K562 (cell line): ENCODE data around the gene LMX1B. TPM values are rescaled to one million over a fixed set of nuclear protein-coding genes. Genes with fewer than 3 reads are reported as not detected.

ENCODE experiments used
- ATAC-seq: fragments of 200-7000 bp; cut with Tn5 transposase; 3 replicates; pipeline ENCODE4 v1.9.1; 2020; ENCODE audit warnings: moderate library complexity
- BruUV-seq: library from RNA; stranded (reverse); fragments of 400-500 nt; replicated peaks from 2 replicates; lab custom pipeline; 2021; lab: Mats Ljungman, UMichigan
- CTCF ChIA-PET: fragments of 300-600 bp; formaldehyde crosslinking; extraction: SDS; loops from one replicate; lab custom pipeline; 2021; ENCODE audit warnings: low intra/inter-chr PET ratio; lab: Yijun Ruan, JAX
- POLR2A ChIA-PET: fragments of 300-600, 350-650 bp; sonication (Branson Sonifier 250); formaldehyde crosslinking; extraction: SDS; loops from one replicate; lab custom pipeline; 2021; ENCODE audit warnings: antibody characterized with exemption, inconsistent platforms; lab: Yijun Ruan, JAX
- DNase-seq, 4 experiments: peaks; one replicate each; pipeline versions ENCODE4 v3.0.0 to v3.0.0-alpha.2; 2011 to 2018; ENCODE audit warnings: low spot score in 3 of 4, mixed read lengths in 3 of 4; ENCODE audit errors: extremely low read depth in 1 of 4
- FAIRE-seq: peaks from 2 replicates; lab custom pipeline; 2011; peaks lifted over from hg19 to GRCh38; lab: Jason Lieb, UNC
- H2AFZ ChIP-seq: 2 replicates; pipeline ENCODE4 v1.6.0; 2011; ENCODE audit warnings: low read depth, low read length, control low read depth, inconsistent platforms
- H3K27ac ChIP-seq: fragments of 200-600 bp; 3 replicates; pipeline ENCODE4 v1.8.0; 2011; ENCODE audit warnings: low read depth, mild to moderate bottlenecking, control low read depth, inconsistent platforms, low read length, moderate library complexity, mixed read lengths; ENCODE audit errors: extremely low read depth
- H3K27me3 ChIP-seq, 2 experiments: fragments of 300-600 bp in 1 of 2; 2 replicates in 1 of 2; 3 replicates in 1 of 2; pipeline versions ENCODE4 v1.6.0 to v1.8.0; 2011; ENCODE audit warnings: inconsistent platforms in 2 of 2, low read length in 2 of 2, mild to moderate bottlenecking in 1 of 2, mixed read lengths in 1 of 2, moderate library complexity in 1 of 2; ENCODE audit not compliant: control insufficient read depth in 2 of 2, insufficient read depth in 2 of 2
- H3K36me3 ChIP-seq: fragments of 300-600 bp; 3 replicates; pipeline ENCODE4 v1.8.0; 2011; ENCODE audit warnings: mild to moderate bottlenecking, low read length, inconsistent platforms; ENCODE audit not compliant: control insufficient read depth, insufficient read depth
- H3K4me1 ChIP-seq, 2 experiments: fragments of 200-600 bp in 1 of 2; replicated peaks in 1 of 2; 2 replicates in 1 of 2; 3 replicates in 1 of 2; pipeline versions ENCODE4 v1.5.1 to v1.8.0; 2011; ENCODE audit warnings: inconsistent platforms in 2 of 2, low read length in 2 of 2, mild to moderate bottlenecking in 1 of 2, mixed read lengths in 1 of 2, moderate library complexity in 1 of 2; ENCODE audit not compliant: control insufficient read depth in 2 of 2, insufficient read depth in 2 of 2
- H3K4me2 ChIP-seq: 2 replicates; pipeline ENCODE4 v1.6.1; 2011; ENCODE audit warnings: low read length, control low read depth, inconsistent platforms, mixed read lengths; ENCODE audit not compliant: insufficient read depth
- H3K4me3 ChIP-seq: fragments of 200-600 bp; sonication (generic), shearing (Covaris generic); 2 replicates; pipeline ENCODE4 v1.5.1; 2016; ENCODE audit warnings: control low read depth, inconsistent platforms
- H3K79me2 ChIP-seq: fragments of 200-600 bp; 3 replicates; pipeline ENCODE4 v1.8.0; 2011; ENCODE audit warnings: low read length, inconsistent platforms; ENCODE audit not compliant: control insufficient read depth, insufficient read depth
- H3K9ac ChIP-seq, 2 experiments: 2 replicates each; pipeline versions ENCODE4 v1.6.0 to v1.6.1; 2011; ENCODE audit warnings: low read depth in 2 of 2, low read length in 2 of 2, control low read depth in 1 of 2, inconsistent platforms in 1 of 2, mild to moderate bottlenecking in 1 of 2, mixed read lengths in 1 of 2; ENCODE audit not compliant: insufficient read depth in 1 of 2
- H3K9me1 ChIP-seq: one replicate; pipeline ENCODE4 v1.6.0; 2011; ENCODE audit warnings: inconsistent platforms, mild to moderate bottlenecking, low read length, moderate library complexity; ENCODE audit not compliant: control insufficient read depth, insufficient read depth
- H3K9me3 ChIP-seq: replicated peaks from 2 replicates; pipeline ENCODE4 v1.5.1; 2011; ENCODE audit warnings: low read depth, low read length, inconsistent platforms; ENCODE audit not compliant: control insufficient read depth, insufficient read depth
- H4K20me1 ChIP-seq: replicated peaks from 2 replicates; pipeline ENCODE4 v1.6.1; 2011; ENCODE audit warnings: low read length, inconsistent platforms, mixed read lengths; ENCODE audit not compliant: control insufficient read depth, insufficient read depth
- GABPA ChIP-seq: fragments of 200-800 bp; sonication (Bioruptor generic); conservative IDR thresholded peaks from 2 replicates; pipeline ENCODE4 v1.6.1; 2016; ENCODE audit warnings: low read depth, missing genetic modification characterization, missing compliant biosample characterization
- NCOA6 ChIP-seq: fragments of 450-650 bp; IDR thresholded peaks from 2 replicates; pipeline ENCODE4 v1.6.1; 2017; ENCODE audit warnings: mild to moderate bottlenecking
- RBM25 ChIP-seq: fragments of 200-400 bp; formaldehyde crosslinking; IDR thresholded peaks from 2 replicates; pipeline ENCODE4 v1.6.1; 2018; ENCODE audit warnings: low read length, low read depth, moderate library complexity; ENCODE audit not compliant: severe bottlenecking
- TBL1XR1 ChIP-seq, 2 experiments: IDR thresholded peaks; 2 replicates each; pipeline ENCODE4 v1.6.1; 2012; ENCODE audit warnings: improper control_type of control experiment in 2 of 2, low read length in 2 of 2, mild to moderate bottlenecking in 1 of 2
- ZNF12 ChIP-seq: sonication (generic); formaldehyde crosslinking; IDR thresholded peaks from 2 replicates; pipeline ENCODE4 v1.4.0; 2020; ENCODE audit warnings: mild to moderate bottlenecking, missing genetic modification reagents
- ZNF3 ChIP-seq: fragments of 250-450 bp; sonication (Bioruptor Pico); IDR thresholded peaks from 2 replicates; pipeline ENCODE4 v1.5.0; 2021; ENCODE audit warnings: mild to moderate bottlenecking, moderate library complexity
- ZNF785 ChIP-seq: fragments of 250-450 bp; sonication (Bioruptor Pico); IDR thresholded peaks from 2 replicates; pipeline ENCODE4 v1.4.0; 2020; ENCODE audit warnings: mild to moderate bottlenecking
- WGBS: fragments of 100-300 bp; shearing (Covaris generic); methylation state at CpG from one replicate; pipeline ENCODE4 v1.1.6; 2016; ENCODE audit warnings: low coverage, mixed read lengths; ENCODE audit not compliant: insufficient coverage; ENCODE audit errors: missing lambda C conversion rate; 5-methylcytosine and 5-hydroxymethylcytosine counted together
- in situ Hi-C: fragments of 300-500 bp; cut with MboI; formaldehyde crosslinking; loops from 4 replicates; pipeline ENCODE4 v1.15.0; 2018; ENCODE audit warnings: inconsistent platforms, mixed read lengths
- intact Hi-C: fragments of 100-400 bp; cut with micrococcal nuclease; formaldehyde crosslinking; loops from 2 replicates; pipeline ENCODE4 v1.14.2; 2022
- polyA plus RNA-seq, 8 experiments: library from polyadenylated mRNA; depleted of rRNA in 4 of 8; stranded (reverse) in 5 of 8; unstranded in 3 of 8; fragments of >200 nt; fragmentation: Nextera tagmentation in 2 of 8; fragmentation: Illumina TruSeq in 1 of 8; extraction: Ambion mirVana in 2 of 8; extraction: Trizol in 1 of 8; gene quantifications; 2 replicates each; pipeline versions ENCODE4 v1.2.1 to v1.2.3, GENCODE V29; 2011 to 2014; ENCODE audit warnings: inconsistent platforms in 1 of 8, missing spikeins in 1 of 8
- total RNA-seq, 7 experiments: library from RNA; depleted of rRNA in 6 of 7; stranded (reverse); fragments of >200 nt in 6 of 7; fragmentation: Illumina TruSeq in 2 of 7; extraction: Trizol in 2 of 7; gene quantifications; 2 replicates each; pipeline versions ENCODE4 v1.2.1 to v1.2.3, GENCODE V29; 2011 to 2021; ENCODE audit warnings: low replicate concordance in 1 of 7
- TF ChIP-seq, protein P1 (sequence below): fragments of 450-650 bp; IDR thresholded peaks from 2 replicates; pipeline ENCODE4 v1.6.1; 2017; ENCODE audit warnings: mild to moderate bottlenecking, moderate library complexity
- TF ChIP-seq, protein P2 (sequence below): fragments of 250-450 bp; sonication (Bioruptor Pico); IDR thresholded peaks from 2 replicates; pipeline ENCODE4 v1.5.0; 2021; ENCODE audit warnings: mild to moderate bottlenecking, moderate library complexity

LMX1B gene
- total and polyA plus RNA-seq, 9 of the 15 experiments (the other 6 are each of a cell fraction or from before 2014, with no cell fraction given), result not detected

DNA sequence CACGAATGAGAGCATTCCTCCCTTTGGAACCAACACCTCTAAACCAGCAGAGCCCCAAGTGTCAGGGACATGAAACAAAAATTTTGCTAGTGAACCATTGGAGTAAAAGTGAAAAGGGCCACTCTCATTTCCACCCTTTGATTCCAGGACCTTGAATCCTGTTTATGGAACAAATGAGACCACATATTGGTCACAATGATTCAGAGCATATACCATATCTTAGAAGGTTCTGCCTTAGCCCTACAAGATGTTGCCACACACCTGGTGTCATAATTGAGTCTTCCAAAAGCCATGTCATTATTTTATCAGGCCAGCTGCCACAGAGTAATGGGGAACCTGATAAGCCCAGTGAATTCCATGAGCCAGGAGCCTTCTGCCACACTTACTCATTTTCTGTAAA lies 124.8 kb downstream of the LMX1B start:
- no peaks in the 10 kb centered on the region for H3K36me3 ChIP-seq
- H3K4me3 ChIP-seq, result no peak overlapping the region
- H3K9me1 ChIP-seq, result no peaks in the 10 kb centered on the region
- no peak for DNase-seq
- ChIA-PET POLR2A (no interaction called here), CTCF (no interaction called here)
- 0 out of 2 replicates have a peak, but pooled peaks cover 6% of the 10 kb centered on the region for H3K9me3 ChIP-seq
- TF ChIP-seq, protein P1, sequence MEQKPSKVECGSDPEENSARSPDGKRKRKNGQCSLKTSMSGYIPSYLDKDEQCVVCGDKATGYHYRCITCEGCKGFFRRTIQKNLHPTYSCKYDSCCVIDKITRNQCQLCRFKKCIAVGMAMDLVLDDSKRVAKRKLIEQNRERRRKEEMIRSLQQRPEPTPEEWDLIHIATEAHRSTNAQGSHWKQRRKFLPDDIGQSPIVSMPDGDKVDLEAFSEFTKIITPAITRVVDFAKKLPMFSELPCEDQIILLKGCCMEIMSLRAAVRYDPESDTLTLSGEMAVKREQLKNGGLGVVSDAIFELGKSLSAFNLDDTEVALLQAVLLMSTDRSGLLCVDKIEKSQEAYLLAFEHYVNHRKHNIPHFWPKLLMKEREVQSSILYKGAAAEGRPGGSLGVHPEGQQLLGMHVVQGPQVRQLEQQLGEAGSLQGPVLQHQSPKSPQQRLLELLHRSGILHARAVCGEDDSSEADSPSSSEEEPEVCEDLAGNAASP, result no peak
- TF ChIP-seq NCOA6 (no peak), GABPA (no peak), TBL1XR1 (IDR thresholded peaks at IDR 0.05; ENCODE audit: low read length in 2 of 2) (no peak), ZNF12 (no peak), RBM25 (no peak), ZNF785 (CRISPR knock-in tag) (no peak), ZNF3 (CRISPR knock-in tag) (no peak)
- TF ChIP-seq, protein P2, sequence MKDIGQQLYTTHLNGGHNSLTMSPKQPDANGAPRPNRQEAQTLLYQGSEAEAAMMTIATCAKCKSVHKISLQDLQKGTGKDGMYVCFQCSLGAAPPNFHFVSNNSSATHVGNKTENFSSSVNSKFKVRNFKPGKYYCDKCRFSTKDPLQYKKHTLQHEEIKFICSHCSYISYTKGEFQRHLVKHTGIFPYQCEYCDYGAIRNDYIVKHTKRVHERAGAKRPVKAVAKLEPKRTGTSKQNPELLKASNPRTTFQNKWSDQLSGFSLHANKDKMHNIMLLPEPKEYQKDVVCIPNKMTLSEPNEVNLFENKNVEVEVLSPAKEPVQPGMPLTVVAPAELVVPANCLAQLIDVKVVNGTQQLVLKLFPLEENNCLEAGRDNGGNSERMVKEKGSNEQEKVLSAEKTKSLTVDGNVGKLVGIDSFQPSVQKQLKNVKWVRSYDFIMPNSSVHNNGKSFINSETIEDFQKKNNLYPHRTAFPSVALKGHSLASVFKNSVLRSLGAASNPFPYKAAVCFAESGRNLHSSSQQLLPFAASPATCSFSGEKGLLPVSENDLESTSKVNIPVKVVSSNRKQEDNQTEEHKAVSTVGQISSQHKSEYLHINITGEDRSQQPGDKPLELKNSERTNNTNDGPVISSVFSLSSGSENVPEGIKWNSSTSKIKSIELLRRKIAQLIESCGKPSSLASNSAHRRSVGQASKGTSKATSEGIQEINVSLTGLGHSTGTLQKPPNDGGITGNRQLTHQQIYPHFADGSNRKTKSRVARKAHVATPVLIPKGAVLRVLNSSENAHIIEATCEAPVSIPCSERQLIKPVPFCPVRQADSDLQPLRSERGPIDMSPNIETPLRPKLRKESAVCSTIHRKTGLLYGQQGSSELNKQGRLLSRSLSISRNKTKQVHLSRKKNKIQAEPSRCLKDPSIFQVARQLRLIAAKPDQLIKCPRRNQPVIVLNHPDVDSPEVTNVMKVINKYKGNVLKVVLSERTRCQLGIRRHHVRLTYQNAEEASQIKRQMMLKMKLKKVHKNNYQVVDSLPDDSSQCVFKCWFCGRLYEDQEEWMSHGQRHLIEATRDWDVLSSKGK (CRISPR knock-in tag), result no peak
- no TSS peak for BruUV-seq
- 0% methylated on average over 1 of the region's 1 CpG for WGBS
- H3K27me3 ChIP-seq, result peaks cover under 1 to 10% of the 10 kb centered on the region in 2 experiments; a peak in 4 of 5 replicates
- no peak overlapping the region for H3K4me2 ChIP-seq
- no peaks in the 10 kb centered on the region for H4K20me1 ChIP-seq
- no peaks in the 10 kb centered on the region for H3K79me2 ChIP-seq
- no peak for FAIRE-seq
- H3K4me1 ChIP-seq, result no peaks in the 10 kb centered on the region
- no peak overlapping the region for H3K9ac ChIP-seq
- intact Hi-C loops (no loop called here), in situ Hi-C loops (no loop called here)
- H3K27ac ChIP-seq, result no peak overlapping the region
- no peak overlapping the region for H2AFZ ChIP-seq
- no peak for ATAC-seq
